HepG2 (cell line): ENCODE data around the gene CDIP1. TPM values are rescaled to one million over a fixed set of nuclear protein-coding genes. Genes with fewer than 3 reads are reported as not detected.

Experiments
- ARID2 ChIP-seq: sonication (generic); formaldehyde crosslinking; IDR thresholded peaks from 2 replicates; pipeline ENCODE4 v1.8.1; 2022; ENCODE audit warnings: mild to moderate bottlenecking, missing genetic modification reagents, borderline replicate concordance
- ATRX ChIP-seq: sonication (generic); formaldehyde crosslinking; IDR thresholded peaks from 2 replicates; pipeline ENCODE4 v1.4.0; 2020; ENCODE audit warnings: missing genetic modification reagents, borderline replicate concordance
- GLI4 ChIP-seq: sonication (generic); formaldehyde crosslinking; IDR thresholded peaks from 2 replicates; pipeline ENCODE4 v1.5.1; 2020; ENCODE audit warnings: missing genetic modification reagents, mild to moderate bottlenecking, moderate library complexity, borderline replicate concordance
- MAFF ChIP-seq: IDR thresholded peaks from 2 replicates; pipeline ENCODE4 v1.6.1; 2011; ENCODE audit warnings: low read depth, low read length, improper control_type of control experiment
- NCOA1 ChIP-seq: sonication (generic); formaldehyde crosslinking; IDR thresholded peaks from 2 replicates; pipeline ENCODE4 v1.9.0; 2021; ENCODE audit warnings: missing genetic modification reagents
- NPAS2 ChIP-seq: sonication (generic); formaldehyde crosslinking; IDR thresholded peaks from 2 replicates; pipeline ENCODE4 v1.8.0; 2022; ENCODE audit warnings: mild to moderate bottlenecking, missing genetic modification reagents, borderline replicate concordance
- NR2F6 ChIP-seq, 2 experiments: IDR thresholded peaks; 2 replicates each; pipeline ENCODE4 v1.6.1; 2016; ENCODE audit warnings: antibody characterized with exemption in 1 of 2, mild to moderate bottlenecking in 1 of 2
- SYNCRIP ChIP-seq: fragments of 200-400 bp; formaldehyde crosslinking; IDR thresholded peaks from 2 replicates; pipeline ENCODE4 v1.6.1; 2018; ENCODE audit warnings: mild to moderate bottlenecking, low read depth, low read length; ENCODE audit not compliant: insufficient read depth
- TAF1 ChIP-seq: sonication (generic); formaldehyde crosslinking; IDR thresholded peaks from 2 replicates; pipeline ENCODE4 v1.4.0; 2020; ENCODE audit warnings: missing genetic modification reagents
- XBP1 ChIP-seq: sonication (generic); formaldehyde crosslinking; IDR thresholded peaks from 2 replicates; pipeline ENCODE4 v1.5.0; 2020; ENCODE audit warnings: missing genetic modification reagents
- ZNF616 ChIP-seq: sonication (generic); formaldehyde crosslinking; IDR thresholded peaks from 2 replicates; pipeline ENCODE4 v1.5.0; 2020; ENCODE audit warnings: low read depth, mild to moderate bottlenecking, missing genetic modification reagents
- ZNF790 ChIP-seq: sonication (generic); formaldehyde crosslinking; IDR thresholded peaks from 2 replicates; pipeline ENCODE4 v1.8.0; 2022; ENCODE audit warnings: missing genetic modification reagents, mild to moderate bottlenecking, borderline replicate concordance
- ZNF879 ChIP-seq: sonication (generic); formaldehyde crosslinking; IDR thresholded peaks from 2 replicates; pipeline ENCODE4 v1.8.1; 2023; ENCODE audit warnings: missing genetic modification reagents
- ZNF891 ChIP-seq: sonication (generic); formaldehyde crosslinking; IDR thresholded peaks from 2 replicates; pipeline ENCODE4 v1.5.0; 2020; ENCODE audit warnings: mild to moderate bottlenecking, missing genetic modification reagents
- polyA plus RNA-seq, 8 experiments: library from polyadenylated mRNA; depleted of rRNA in 3 of 8; stranded (reverse) in 7 of 8; unstranded in 1 of 8; fragments of >200 nt; fragmentation: Illumina TruSeq in 4 of 8; extraction: Trizol in 4 of 8; gene quantifications; 2 replicates each; pipeline versions ENCODE4 v1.2.1 to v1.2.3, GENCODE V29; 2011 to 2016; ENCODE audit warnings: low read depth in 4 of 8, missing spikeins in 1 of 8, mixed read lengths in 1 of 8; ENCODE audit not compliant: insufficient read depth in 1 of 8
- total RNA-seq, 5 experiments: library from RNA; depleted of rRNA; stranded (reverse); fragments of >200 nt; fragmentation: Illumina TruSeq; extraction: Trizol; gene quantifications; 2 replicates each; pipeline ENCODE4 v1.2.3, GENCODE V29; 2016; ENCODE audit warnings: low read depth in 1 of 5
- TF ChIP-seq, protein P1 (sequence below), 2 experiments: fragments of 450-650 bp in 1 of 2; sonication (generic) in 1 of 2; formaldehyde crosslinking in 1 of 2; IDR thresholded peaks; 2 replicates each; pipeline versions ENCODE4 v1.6.1 to v1.8.0; 2016 to 2022; ENCODE audit warnings: antibody characterized with exemption in 1 of 2, mild to moderate bottlenecking in 1 of 2, missing genetic modification reagents in 1 of 2
- TF ChIP-seq, protein P2 (sequence below): sonication (generic); formaldehyde crosslinking; IDR thresholded peaks from 2 replicates; pipeline ENCODE4 v1.9.0; 2022; ENCODE audit warnings: missing genetic modification reagents, mild to moderate bottlenecking, borderline replicate concordance
- TF ChIP-seq, protein P3 (sequence below): sonication (generic); formaldehyde crosslinking; IDR thresholded peaks from 2 replicates; pipeline ENCODE4 v1.8.1; 2023; ENCODE audit warnings: mild to moderate bottlenecking, missing genetic modification reagents

Gene CDIP1
- total and polyA plus RNA-seq, 2 of the 13 experiments (the other 11 are each of a cell fraction or from before 2014, with no cell fraction given): 31.2 to 56.7 TPM

DNA sequence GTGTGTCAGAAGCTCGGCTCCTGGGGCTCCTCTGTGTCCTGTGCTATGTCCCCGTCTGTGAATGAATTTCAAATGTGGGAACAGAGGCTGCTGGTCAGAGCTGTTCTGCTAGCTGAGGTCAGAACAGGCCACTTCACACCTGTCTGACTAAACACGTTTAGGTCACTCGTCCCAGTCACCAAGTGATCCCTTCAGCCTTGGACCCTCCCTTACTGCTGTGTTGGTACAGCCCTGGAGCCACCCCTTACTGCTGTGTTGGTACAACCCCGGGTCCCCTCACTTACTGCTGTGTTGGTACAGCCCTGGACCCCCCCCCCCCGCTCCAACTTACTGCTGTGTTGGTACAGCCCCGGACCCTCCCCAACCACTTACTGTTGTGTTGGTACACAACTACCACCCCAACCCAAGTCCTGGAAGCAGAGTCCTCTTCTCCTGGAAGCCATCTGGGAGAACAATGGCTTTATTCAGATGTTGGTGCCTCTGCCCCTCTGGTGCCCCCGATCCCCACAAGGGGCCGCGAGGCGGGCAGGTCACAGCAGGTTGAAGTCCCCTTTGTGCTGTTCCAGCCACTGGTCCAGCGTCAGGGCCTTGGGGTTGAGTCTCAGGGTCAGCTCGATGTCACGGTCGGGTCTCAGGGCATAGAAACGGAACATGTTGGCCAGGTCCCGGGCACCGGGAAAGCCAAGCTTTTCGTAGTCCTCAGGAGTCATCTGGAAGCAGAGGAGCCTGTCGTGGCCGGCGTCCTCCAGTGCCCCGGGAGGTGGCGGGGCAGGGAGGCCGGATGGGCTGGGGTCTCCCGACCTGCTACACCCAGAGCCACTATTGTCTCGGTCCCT lies 77.1 kb downstream of the CDIP1 start (continued):
- TF ChIP-seq ARID2 (CRISPR knock-in tag) (no peak), NR2F6 (IDR thresholded peaks at IDR 0.05) (peak; percentile 91), NR2F6 (CRISPR knock-in tag; IDR thresholded peaks at IDR 0.05) (peak; percentile 92), ZNF790 (CRISPR knock-in tag) (no peak), GLI4 (no peak; the same call in 1 of the 2 replicates), XBP1 (CRISPR knock-in tag) (no peak), NPAS2 (CRISPR knock-in tag) (no peak), ZNF879 (CRISPR knock-in tag) (no peak), SYNCRIP (no peak), TAF1 (CRISPR knock-in tag) (peak; percentile 52; the same call in 1 of the 2 replicates), ZNF891 (CRISPR knock-in tag) (0 out of 2 replicates have a peak, but pooled peaks have one; percentile 8), NCOA1 (CRISPR knock-in tag) (no peak), ATRX (CRISPR knock-in tag) (no peak), ZNF616 (CRISPR knock-in tag) (no peak), MAFF (no peak)
- TF ChIP-seq, protein P1, sequence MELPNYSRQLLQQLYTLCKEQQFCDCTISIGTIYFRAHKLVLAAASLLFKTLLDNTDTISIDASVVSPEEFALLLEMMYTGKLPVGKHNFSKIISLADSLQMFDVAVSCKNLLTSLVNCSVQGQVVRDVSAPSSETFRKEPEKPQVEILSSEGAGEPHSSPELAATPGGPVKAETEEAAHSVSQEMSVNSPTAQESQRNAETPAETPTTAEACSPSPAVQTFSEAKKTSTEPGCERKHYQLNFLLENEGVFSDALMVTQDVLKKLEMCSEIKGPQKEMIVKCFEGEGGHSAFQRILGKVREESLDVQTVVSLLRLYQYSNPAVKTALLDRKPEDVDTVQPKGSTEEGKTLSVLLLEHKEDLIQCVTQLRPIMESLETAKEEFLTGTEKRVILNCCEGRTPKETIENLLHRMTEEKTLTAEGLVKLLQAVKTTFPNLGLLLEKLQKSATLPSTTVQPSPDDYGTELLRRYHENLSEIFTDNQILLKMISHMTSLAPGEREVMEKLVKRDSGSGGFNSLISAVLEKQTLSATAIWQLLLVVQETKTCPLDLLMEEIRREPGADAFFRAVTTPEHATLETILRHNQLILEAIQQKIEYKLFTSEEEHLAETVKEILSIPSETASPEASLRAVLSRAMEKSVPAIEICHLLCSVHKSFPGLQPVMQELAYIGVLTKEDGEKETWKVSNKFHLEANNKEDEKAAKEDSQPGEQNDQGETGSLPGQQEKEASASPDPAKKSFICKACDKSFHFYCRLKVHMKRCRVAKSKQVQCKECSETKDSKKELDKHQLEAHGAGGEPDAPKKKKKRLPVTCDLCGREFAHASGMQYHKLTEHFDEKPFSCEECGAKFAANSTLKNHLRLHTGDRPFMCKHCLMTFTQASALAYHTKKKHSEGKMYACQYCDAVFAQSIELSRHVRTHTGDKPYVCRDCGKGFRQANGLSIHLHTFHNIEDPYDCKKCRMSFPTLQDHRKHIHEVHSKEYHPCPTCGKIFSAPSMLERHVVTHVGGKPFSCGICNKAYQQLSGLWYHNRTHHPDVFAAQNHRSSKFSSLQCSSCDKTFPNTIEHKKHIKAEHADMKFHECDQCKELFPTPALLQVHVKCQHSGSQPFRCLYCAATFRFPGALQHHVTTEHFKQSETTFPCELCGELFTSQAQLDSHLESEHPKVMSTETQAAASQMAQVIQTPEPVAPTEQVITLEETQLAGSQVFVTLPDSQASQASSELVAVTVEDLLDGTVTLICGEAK (IDR thresholded peaks at IDR 0.05): no peak
- TF ChIP-seq, protein P1 (CRISPR knock-in tag; IDR thresholded peaks at IDR 0.05): peak; percentile 63
- TF ChIP-seq, protein P2, sequence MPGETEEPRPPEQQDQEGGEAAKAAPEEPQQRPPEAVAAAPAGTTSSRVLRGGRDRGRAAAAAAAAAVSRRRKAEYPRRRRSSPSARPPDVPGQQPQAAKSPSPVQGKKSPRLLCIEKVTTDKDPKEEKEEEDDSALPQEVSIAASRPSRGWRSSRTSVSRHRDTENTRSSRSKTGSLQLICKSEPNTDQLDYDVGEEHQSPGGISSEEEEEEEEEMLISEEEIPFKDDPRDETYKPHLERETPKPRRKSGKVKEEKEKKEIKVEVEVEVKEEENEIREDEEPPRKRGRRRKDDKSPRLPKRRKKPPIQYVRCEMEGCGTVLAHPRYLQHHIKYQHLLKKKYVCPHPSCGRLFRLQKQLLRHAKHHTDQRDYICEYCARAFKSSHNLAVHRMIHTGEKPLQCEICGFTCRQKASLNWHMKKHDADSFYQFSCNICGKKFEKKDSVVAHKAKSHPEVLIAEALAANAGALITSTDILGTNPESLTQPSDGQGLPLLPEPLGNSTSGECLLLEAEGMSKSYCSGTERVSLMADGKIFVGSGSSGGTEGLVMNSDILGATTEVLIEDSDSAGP: peak; percentile 86
- TF ChIP-seq, protein P3, sequence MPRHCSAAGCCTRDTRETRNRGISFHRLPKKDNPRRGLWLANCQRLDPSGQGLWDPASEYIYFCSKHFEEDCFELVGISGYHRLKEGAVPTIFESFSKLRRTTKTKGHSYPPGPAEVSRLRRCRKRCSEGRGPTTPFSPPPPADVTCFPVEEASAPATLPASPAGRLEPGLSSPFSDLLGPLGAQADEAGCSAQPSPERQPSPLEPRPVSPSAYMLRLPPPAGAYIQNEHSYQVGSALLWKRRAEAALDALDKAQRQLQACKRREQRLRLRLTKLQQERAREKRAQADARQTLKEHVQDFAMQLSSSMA (CRISPR knock-in tag): no peak
